DOHH2 (cell line): ENCODE data around the gene KCTD10.

Experiments used
- CTCF ChIP-seq: fragments of 200-600 bp; sonication (generic); IDR thresholded peaks from one replicate; pipeline ENCODE4 v1.5.1; 2014; ENCODE audit warnings: antibody characterized with exemption, mild to moderate bottlenecking, low read depth, low read length; ENCODE audit not compliant: poor library complexity, severe bottlenecking
- EZH2phosphoT487 ChIP-seq: fragments of 200-600 bp; sonication (generic); IDR thresholded peaks from 2 replicates; pipeline ENCODE4 v1.6.1; 2017; ENCODE audit warnings: borderline replicate concordance, mild to moderate bottlenecking, antibody characterized with exemption, low read length, moderate library complexity, mixed read lengths

- TF ChIP-seq EZH2phosphoT487 (no peak), CTCF (no peak)
Observed at GRCh38 chr12:109418848-109419480, 58.1 kb downstream of the KCTD10 start.
